Pulmonary artery endothelial cell (primary cell): ENCODE data around the gene ONECUT3. TPM values are rescaled to one million over a fixed set of nuclear protein-coding genes. Genes with fewer than 3 reads are reported as not detected.

Experiments used
- DNase-seq: peaks from one replicate; pipeline ENCODE4 v3.0.0-alpha.2; 2011; ENCODE audit warnings: low read depth, low spot score
- total RNA-seq: library from RNA; depleted of rRNA; stranded (reverse); fragments of >200 nt; gene quantifications from 2 replicates; pipeline ENCODE4 v1.2.3, GENCODE V29; 2014

ONECUT3 gene
- total RNA-seq, 1 donor from 2014 or later: not detected

DNA sequence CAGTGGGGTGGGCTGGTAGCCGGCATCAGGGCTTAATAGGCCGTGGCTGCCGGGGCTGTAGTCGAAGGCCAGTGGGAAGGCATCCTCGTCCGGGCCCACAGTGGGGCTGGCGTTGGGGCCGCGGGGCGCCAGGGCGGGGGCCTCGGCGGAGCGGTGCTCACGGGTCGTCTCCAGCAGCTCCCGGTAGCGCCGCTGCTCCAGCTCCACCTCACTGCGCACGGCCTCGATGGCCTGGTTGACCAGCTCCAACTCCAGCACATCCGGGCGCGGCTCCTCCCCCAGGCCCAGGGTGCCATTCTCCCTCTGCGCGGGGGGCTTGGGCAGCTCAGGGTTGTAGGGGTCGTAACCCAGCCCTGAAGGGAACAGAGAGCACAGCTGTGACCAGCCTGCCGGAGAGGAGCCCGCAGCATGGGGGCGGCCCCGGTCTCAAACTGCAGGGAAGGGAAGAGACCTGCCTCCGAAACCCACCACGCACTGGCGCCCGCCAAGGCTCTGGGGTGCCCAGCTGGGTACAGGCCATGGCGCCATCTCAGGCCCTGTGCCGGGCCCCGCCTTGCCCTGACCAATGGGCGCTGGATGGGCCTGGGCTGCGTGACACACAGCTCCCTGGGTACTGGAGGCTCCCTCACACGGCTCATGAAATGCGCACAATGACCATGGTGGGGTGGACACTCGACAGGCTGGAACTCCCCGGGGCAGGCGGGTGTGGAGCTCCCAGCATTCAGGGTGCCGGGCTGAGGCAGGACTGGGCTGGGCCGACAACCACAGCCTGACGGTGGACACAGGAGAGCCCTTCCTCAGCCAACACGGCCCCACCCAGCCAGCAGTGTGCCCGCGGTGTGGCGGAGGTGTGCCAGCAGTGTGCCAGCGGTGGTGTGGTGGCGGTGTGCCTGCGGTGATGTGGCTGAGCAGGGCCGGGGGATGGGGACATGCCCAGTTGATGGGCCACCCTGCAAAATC lies 75.3 kb downstream of the ONECUT3 start:
- DNase-seq: no peak

- DNase-seq: no peak
These were observed 76.7 kb downstream of the ONECUT3 start for GRCh38 chr19:1829958-1830357.

DNA sequence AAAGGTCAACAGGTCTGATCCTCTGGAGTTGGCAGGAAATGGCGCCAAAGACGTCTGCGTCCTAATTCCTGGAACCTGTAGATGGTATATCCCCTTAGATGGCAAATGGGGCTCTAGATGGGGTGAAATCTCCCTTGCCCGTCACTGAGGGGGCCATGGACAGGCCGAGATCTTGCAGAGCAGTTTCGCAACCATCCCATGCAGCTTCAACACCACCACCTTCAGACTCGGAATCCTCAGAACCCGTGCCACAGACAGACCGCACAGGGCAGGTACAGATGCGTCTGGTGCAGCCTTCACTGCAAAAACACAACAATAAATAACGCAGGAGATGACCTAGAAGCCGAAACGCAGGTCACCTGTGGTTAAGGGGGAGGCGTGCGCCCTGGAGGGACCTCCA lies 77.3 kb downstream of the ONECUT3 start:
- no peak for DNase-seq

Other genes starting within 250 kb of the ONECUT3 start
- 0.04 and 0.07 TPM in 2 replicates for gene ADAMTSL5, start 240.5 kb upstream of the ONECUT3 start, total RNA-seq
- gene PLK5, start 229.4 kb upstream of the ONECUT3 start, total RNA-seq: not detected in 2 replicates
- gene MEX3D, start 185.2 kb upstream of the ONECUT3 start, total RNA-seq: 90.1 and 97.9 TPM in 2 replicates
- gene MBD3, start 160.6 kb upstream of the ONECUT3 start, total RNA-seq: 124 and 158 TPM in 2 replicates
- 81.8 and 81.9 TPM in 2 replicates for gene UQCR11, start 148.0 kb upstream of the ONECUT3 start, total RNA-seq
- gene TCF3, start 100.9 kb upstream of the ONECUT3 start, total RNA-seq: 147 and 150 TPM in 2 replicates
- gene ATP8B3, start 58.8 kb downstream of the ONECUT3 start, total RNA-seq: 0.92 and 3.3 TPM in 2 replicates
- gene REXO1, start 95.0 kb downstream of the ONECUT3 start, total RNA-seq: 6.5 and 6.8 TPM in 2 replicates
- 7.0 and 9.8 TPM in 2 replicates for gene KLF16, start 110.1 kb downstream of the ONECUT3 start, total RNA-seq
- 77.4 and 128 TPM in 2 replicates for gene ABHD17A, start 132.0 kb downstream of the ONECUT3 start, total RNA-seq
- gene ADAT3, start 151.9 kb downstream of the ONECUT3 start, total RNA-seq: 2.4 and 3.1 TPM in 2 replicates
- gene SCAMP4, start 151.9 kb downstream of the ONECUT3 start, total RNA-seq: 23.7 and 26.2 TPM in 2 replicates
- 88.6 and 107 TPM in 2 replicates for gene CSNK1G2, start 187.7 kb downstream of the ONECUT3 start, total RNA-seq